NCI-H82 treated with DMSO at 0.1 percent for 48 hours (cell line): Measurements from ENCODE around the gene JAK2.
"Not testable (repeated sequence)": the region's sequence is repeated elsewhere in the genome, so short reads cannot be mapped to it uniquely, and the experiment has no call there.

ENCODE experiments used
- DNase-seq: peaks from one replicate; lab custom pipeline; 2025; ENCODE audit not compliant: unreplicated experiment; lab: John Stamatoyannopoulos, UW

JAK2 gene

DNA sequence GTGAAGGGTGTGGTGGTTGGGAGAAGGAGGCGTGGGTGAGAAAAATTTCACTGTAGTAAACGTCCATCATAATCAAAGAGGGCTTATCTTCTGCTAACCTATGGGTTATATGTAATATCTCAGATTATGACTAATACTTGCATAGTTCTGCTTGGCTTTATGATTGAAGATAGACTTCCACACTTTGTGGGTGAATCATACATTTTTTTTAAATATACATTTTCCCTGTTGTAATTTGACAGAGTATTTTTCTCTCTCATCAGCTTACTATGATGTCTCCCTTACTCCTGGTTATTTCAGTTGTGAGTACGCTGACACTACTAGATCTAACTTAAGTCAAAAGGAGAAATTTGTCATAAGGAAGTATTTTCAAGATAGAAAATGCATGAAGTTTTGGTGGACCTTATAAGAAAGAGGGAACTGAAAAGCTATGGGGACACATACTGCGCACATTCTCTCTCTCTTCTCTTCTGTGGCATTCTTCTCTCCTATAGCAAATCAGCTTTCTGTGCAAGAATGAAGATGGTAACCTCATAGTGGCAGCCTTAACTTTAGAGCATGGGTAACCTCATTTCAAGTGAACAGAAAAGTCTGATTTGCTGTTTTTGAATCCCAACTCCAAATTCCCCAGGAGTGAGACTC lies 4.9 kb upstream of the JAK2 start:
- DNase-seq, result no peak

DNA sequence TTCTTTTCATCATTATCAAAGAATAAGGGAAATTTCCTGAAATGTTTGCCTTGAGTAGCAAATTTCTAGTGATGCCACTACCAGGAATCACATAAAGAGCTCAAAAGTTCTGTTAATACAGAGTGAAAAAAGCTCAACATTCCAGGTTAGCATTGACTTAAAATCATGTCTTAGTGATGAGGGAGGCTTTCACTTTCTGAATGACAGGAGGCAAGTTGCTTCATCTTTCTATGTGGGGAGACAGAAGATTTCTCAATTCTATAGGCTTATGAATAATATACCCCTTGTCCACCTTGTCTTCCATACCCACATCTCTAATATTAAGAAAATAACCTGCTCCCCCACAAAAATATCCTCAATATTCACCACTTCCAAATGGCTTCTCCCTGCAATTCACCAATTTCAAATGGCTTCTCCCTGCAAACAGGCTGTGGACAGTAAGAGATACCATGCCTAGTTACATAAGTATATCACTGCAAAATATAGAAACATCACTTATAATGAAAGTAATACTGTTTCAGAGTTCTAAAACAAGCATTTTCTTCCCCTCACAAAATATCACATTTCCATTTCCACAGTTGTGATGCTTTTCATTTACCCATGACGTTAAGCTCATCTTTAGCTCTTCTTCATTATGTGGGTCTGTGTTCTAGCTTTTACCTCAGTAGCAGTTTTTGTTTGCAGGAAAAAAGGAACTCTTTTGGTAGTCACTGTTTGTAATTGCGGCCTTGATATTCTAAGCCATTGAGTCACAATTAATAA lies 2.2 kb upstream of the JAK2 start:
- no peak for DNase-seq

GRCh38 chr9:4983601-4984165 lies 1.4 kb upstream of the JAK2 start:
- no peak for DNase-seq

- no peak for DNase-seq
Observed at GRCh38 chr9:4984171-4984620, 876 bp upstream of the JAK2 start.

- DNase-seq, result no peak
Observed at GRCh38 chr9:4985386-4986266, 554 bp downstream of the JAK2 start.

DNA sequence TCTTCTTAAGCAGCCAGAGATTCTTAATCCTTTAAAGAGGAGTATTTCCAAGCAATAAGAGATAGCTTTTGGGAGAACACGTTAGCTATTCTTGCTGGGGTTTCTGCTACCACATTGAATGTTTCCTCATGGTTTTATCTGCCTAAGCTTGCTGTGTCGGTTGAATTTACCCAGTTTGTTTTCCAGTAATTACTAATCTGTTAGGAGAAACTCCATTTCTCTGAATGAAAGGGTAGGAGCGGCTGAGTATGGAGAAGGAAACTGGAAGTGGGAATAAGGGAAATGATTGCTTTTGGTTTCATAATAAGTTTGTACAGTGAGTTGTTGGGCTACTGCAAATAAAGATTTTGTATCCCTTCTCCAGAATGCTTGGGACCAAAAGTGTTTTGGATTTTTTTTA lies 1.2 kb downstream of the JAK2 start:
- no peak for DNase-seq

GRCh38 chr9:4986783-4987182 lies 1.7 kb downstream of the JAK2 start:
- DNase-seq, result no peak

DNA sequence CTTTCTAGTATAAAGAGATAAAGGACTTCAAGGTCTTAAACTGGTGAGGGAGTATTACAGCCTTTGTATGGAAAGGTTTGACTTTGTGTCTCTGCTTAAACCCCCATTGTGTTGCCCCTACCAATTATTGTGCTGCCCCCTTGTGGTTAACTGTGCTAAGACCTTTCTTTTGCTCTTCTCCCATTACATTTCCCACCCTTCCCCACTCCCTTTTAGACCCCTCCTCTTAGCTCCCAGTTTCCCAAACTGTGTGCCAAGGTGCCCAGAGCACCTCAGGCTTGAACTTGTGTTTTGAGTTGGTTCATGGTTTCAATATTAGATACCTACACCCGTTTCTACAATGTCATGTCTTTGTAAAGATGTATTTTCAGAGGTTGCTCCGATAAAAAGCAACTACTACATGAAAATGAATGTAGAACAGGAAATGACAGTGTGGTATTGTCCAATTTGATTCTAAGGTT lies 2.9 kb downstream of the JAK2 start:
- DNase-seq, result peak; percentile 32

- DNase-seq, result no peak
Observed at GRCh38 chr9:4992872-4993271, 7.8 kb downstream of the JAK2 start.

DNA sequence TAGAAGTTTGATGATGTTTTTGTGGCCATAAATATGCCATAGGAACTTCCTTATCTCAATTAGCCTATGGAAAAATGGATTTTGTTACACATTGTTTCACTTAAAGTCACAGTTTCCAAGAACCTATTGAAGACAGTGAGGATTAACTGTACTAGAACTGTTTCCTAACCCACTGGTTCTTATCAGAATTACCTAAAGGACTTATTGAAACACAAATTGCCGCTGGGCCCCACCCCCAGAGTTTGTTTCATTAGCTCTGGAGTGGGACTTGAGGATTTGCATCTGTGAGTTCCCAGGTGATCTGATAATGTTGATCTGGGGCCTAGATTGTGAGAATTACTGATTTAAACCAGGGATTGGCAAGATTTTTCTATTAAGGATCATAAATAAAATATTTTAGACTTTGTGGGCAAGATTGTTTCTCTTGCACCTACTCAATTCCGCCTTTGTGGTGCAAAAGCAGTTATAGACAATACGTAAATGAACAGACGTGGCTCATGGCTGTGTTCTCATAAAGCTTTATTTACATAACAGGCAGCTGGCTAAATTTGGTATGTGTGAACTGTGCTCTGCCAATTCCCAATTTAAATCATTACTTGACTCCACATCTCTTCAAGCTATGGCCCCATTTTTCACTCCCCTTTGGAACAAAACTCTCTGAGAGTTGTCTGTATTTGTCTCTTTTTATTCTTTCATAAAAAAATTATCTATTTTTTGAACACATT lies 9.3 kb downstream of the JAK2 start:
- DNase-seq, result no peak

DNA sequence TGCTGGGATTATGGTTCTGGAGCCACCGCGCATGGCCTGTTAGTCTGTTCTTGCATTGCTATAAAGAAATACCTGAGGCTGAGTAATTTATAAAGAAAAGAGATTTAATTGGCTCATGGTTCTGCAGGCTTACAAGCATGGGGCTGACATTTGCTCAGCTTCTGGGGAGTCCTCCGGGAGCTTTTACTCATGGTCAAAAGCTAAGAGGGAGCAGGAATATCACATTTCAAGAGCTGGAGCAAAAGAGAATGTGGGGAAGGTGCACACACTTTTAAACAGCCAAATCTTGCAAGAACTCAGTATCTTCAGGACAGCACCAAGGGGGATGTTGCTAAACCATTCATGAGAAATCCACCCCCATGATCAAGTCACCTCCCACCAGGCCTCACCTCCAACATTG lies 12.1 kb downstream of the JAK2 start:
- no peak for DNase-seq

DNA sequence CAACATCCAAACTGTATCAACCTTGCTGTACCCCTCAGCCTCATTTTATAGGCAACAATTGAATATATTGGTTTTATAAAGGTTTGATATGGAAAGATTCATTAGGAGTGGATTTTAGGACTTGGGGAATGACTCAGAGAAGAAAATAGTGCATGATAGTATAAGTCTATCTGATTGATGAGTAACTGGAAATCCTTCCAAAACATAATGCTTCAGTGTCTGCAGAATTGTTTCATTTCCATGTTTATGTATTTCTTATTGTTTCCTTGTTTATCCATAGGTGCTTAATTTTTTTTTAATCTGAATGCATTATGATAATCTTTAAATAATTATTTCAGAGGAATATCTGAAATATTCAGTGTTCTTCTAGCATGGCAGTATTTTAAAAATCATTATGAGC lies 12.6 kb downstream of the JAK2 start:
- DNase-seq, result no peak

- DNase-seq, result no peak
Observed at GRCh38 chr9:5002811-5003210, 17.7 kb downstream of the JAK2 start.

- DNase-seq, result no peak
Observed at GRCh38 chr9:5004481-5004880, 19.4 kb downstream of the JAK2 start.

GRCh38 chr9:5008202-5008601 lies 23.1 kb downstream of the JAK2 start:
- DNase-seq, result no peak

DNA sequence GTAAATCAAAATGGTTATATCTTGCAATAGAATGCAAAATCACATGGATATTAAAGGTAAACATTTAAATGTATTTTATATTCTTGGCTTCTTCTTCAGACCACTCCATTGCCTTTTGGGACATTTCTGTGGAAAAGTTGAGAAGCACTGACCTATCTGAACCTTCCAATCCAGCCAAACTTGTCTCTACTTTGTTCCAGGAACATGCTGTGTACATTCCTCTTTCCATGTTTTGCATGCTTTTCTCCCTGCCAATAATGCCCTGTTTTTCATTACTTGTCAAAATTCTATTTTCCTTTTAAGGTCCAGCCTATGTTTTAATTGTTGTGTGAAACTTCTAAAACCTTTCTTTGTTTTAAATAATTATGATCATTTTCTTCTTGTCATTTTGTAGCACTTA lies 28.3 kb downstream of the JAK2 start:
- DNase-seq, result no peak

DNA sequence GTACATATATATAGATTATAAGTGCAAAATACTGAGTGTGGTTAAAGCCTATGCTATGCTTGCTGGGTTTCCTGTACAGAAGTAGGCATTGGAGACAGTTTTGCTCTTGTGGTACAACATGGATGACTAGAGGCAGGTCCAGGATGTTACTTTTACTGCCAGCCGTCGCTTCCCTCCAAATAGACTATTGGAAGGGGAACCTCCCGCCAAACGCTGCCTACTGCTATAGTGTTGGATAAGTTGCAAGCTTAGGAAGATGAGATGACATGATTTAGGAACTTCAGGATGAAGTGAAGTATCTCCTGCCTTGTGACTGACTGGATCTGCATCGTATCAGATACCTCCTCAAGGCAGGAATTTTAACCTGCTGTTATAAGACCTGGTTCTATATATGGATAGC lies 30.9 kb downstream of the JAK2 start:
- no peak for DNase-seq

- no peak for DNase-seq
Observed at GRCh38 chr9:5025416-5025815, 40.3 kb downstream of the JAK2 start.

- DNase-seq, result not testable (repeated sequence)
Observed at GRCh38 chr9:5031941-5032340, 46.9 kb downstream of the JAK2 start.

DNA sequence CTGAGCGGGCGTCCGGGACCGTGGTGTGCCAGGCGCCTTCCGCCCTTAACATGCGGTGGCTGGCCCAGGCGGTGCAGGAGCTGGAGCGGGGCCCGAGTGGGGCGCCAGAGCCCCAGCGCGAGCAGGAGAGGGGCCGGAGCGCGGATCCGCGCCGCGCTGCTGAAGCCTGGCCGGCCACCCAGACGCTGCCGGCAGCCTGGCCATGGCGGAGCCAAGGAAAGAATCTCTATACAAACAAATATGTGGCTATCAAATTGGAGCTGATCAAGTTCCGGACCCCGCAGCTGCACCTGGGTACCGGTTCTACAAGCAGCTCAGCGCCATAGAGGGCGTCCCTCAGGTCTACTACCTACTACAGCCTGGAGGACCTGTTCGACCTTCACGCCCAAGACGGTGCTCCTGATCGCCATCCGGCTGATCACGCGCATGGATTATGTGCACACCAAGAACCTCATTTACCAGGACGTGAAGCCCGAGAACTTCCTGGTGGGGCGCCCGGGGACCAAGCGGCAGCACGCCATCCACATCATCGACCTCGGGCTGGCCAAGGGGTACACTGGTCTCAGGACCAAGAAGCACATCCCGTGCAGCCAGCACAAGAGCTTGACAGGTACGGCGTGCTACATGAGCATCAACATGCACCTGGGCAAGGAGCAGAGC lies 55.8 kb downstream of the JAK2 start:
- DNase-seq, result no peak
